ENCODE data around the gene PLAU.

- no peak for TF ChIP-seq YY1 (IDR thresholded peaks at IDR 0.05; ENCODE audit: insufficient read depth, insufficient read length)
- no peak for TF ChIP-seq SUZ12 (IDR thresholded peaks at IDR 0.05; ENCODE audit: extremely low read depth, insufficient read depth, insufficient read length)
Observed at GRCh38 chr10:73910401-73910763, 550 bp upstream of the PLAU start.

All from NT2/D1 (cell line).